Measurements from ENCODE around the gene AIPL1. TPM values are rescaled to one million over a fixed set of nuclear protein-coding genes. Genes with fewer than 3 reads are reported as not detected.

Gene AIPL1
- total RNA-seq, 1 experiment from 2014 or later: not detected

GRCh38 chr17:6460531-6461161, 25.7 kb upstream of the AIPL1 start:
- peaks cover 5 to 21% of the 10 kb centered on the region in 2 experiments for H3K4me1 ChIP-seq (ENCODE audit: control insufficient read depth in 1 of 2, insufficient read depth in 2 of 2, low read length in 2 of 2)
- BruUV-seq (replicated peaks): no TSS peak
- H3K4me2 ChIP-seq (ENCODE audit: low read length): no peak overlapping the region
- DNase-seq (ENCODE audit: low read depth, low spot score) (no peak), ATAC-seq (no peak)
- POLR2A ChIA-PET: no interaction called here
- no peak overlapping the region for H3K4me3 ChIP-seq (replicated peaks in 1 of 2; ENCODE audit: low read depth in 1 of 2, low read length in 2 of 2)
- no peak overlapping the region for H3K9ac ChIP-seq (ENCODE audit: low read length)
- H3K36me3 ChIP-seq (ENCODE audit: control insufficient read depth in 1 of 2, insufficient read depth in 2 of 2, low read length in 2 of 2): no peaks in the 10 kb centered on the region
- H4K20me1 ChIP-seq (ENCODE audit: insufficient read depth): no peaks in the 10 kb centered on the region
- intact Hi-C loops (cut with micrococcal nuclease): no loop called here
- RAD21 ChIA-PET (ENCODE audit: low non-redundant PET in 1 of 2, low total read pairs in 2 of 2, uncharacterized antibody in 2 of 2, unreplicated experiment in 2 of 2): no interaction called here
- H2AFZ ChIP-seq (ENCODE audit: low read depth, low read length, poor library complexity, severe bottlenecking): no peak overlapping the region
- no peak overlapping the region for H3K27ac ChIP-seq (ENCODE audit: low read depth, low read length)
- CTCF ChIA-PET: interaction anchor here (1.8 kb wide), 1 partner anchor 12 kb away, joined by 4 read pairs; no protein-coding TSS in a partner anchor
- H3K79me2 ChIP-seq (ENCODE audit: insufficient read depth, low read length): no peaks in the 10 kb centered on the region
- H3K9me3 ChIP-seq (ENCODE audit: control insufficient read depth in 1 of 2, insufficient read depth in 1 of 2, low read depth in 1 of 2, low read length in 2 of 2): no peaks in the 10 kb centered on the region
- H3K9me2 ChIP-seq (ENCODE audit: insufficient read depth): no peaks in the 10 kb centered on the region
- no peak for TF ChIP-seq JUND (IDR thresholded peaks at IDR 0.05)
- TF ChIP-seq SRF (IDR thresholded peaks at IDR 0.05; ENCODE audit: low read depth): no peak
- no peak for TF ChIP-seq FOSL1 (IDR thresholded peaks at IDR 0.05; ENCODE audit: low read depth)
- no peak for TF ChIP-seq POLR2AphosphoS5 (IDR thresholded peaks at IDR 0.05; ENCODE audit: low read depth, low read length)
- no peak for TF ChIP-seq ZFX (IDR thresholded peaks at IDR 0.05)
- TF ChIP-seq RAD21 (IDR thresholded peaks at IDR 0.05; ENCODE audit: low read depth): no peak
- no peak for TF ChIP-seq SIN3A (IDR thresholded peaks at IDR 0.05; ENCODE audit: low read depth)
- no peak for TF ChIP-seq EZH2 (IDR thresholded peaks at IDR 0.05)
- H3K27me3 ChIP-seq (ENCODE audit: insufficient read depth, low read length): no peaks in the 10 kb centered on the region

GRCh38 chr17:6458460-6458950, 23.6 kb upstream of the AIPL1 start:
- Histone ChIP-seq H3K27ac (ENCODE audit: low read depth, low read length) (no peak overlapping the region), H3K4me2 (ENCODE audit: low read length) (no peak overlapping the region), H3K4me1 (ENCODE audit: control insufficient read depth in 1 of 2, insufficient read depth in 2 of 2, low read length in 2 of 2) (peaks cover 5 to 21% of the 10 kb centered on the region in 2 experiments), H3K27me3 (ENCODE audit: insufficient read depth, low read length) (no peaks in the 10 kb centered on the region), H2AFZ (ENCODE audit: low read depth, low read length, poor library complexity, severe bottlenecking) (no peak overlapping the region), H3K4me3 (replicated peaks in 1 of 2; ENCODE audit: low read depth in 1 of 2, low read length in 2 of 2) (no peak overlapping the region), H3K79me2 (ENCODE audit: insufficient read depth, low read length) (no peaks in the 10 kb centered on the region), H3K36me3 (ENCODE audit: control insufficient read depth in 1 of 2, insufficient read depth in 2 of 2, low read length in 2 of 2) (no peaks in the 10 kb centered on the region), H4K20me1 (ENCODE audit: insufficient read depth) (no peaks in the 10 kb centered on the region), H3K9me2 (ENCODE audit: insufficient read depth) (no peaks in the 10 kb centered on the region), H3K9ac (ENCODE audit: low read length) (no peak overlapping the region), H3K9me3 (ENCODE audit: control insufficient read depth in 1 of 2, insufficient read depth in 1 of 2, low read depth in 1 of 2, low read length in 2 of 2) (no peaks in the 10 kb centered on the region)
- no TSS peak for BruUV-seq (replicated peaks)
- DNase-seq (ENCODE audit: low read depth, low spot score) (no peak), ATAC-seq (no peak)
- ChIA-PET POLR2A (no interaction called here), RAD21 (ENCODE audit: low non-redundant PET in 1 of 2, low total read pairs in 2 of 2, uncharacterized antibody in 2 of 2, unreplicated experiment in 2 of 2) (no interaction called here), CTCF (no interaction called here)
- TF ChIP-seq YY1 (IDR thresholded peaks at IDR 0.05; ENCODE audit: extremely low read depth, insufficient replicate concordance, low read depth, low read length) (no peak), JUND (IDR thresholded peaks at IDR 0.05) (no peak), ATF3 (IDR thresholded peaks at IDR 0.05) (no peak), ZFX (IDR thresholded peaks at IDR 0.05) (no peak)
- intact Hi-C loops (cut with micrococcal nuclease): no loop called here
